Epithelial cell of esophagus (primary cell): ENCODE data around the gene XIAP.

ENCODE experiments used
- DNase-seq: peaks from one replicate; pipeline ENCODE4 v3.0.0; 2010; ENCODE audit warnings: low read depth
- H3K4me3 ChIP-seq: 2 replicates; pipeline ENCODE4 v1.5.1; 2011; ENCODE audit warnings: mild to moderate bottlenecking, low read length, control low read depth
- TF ChIP-seq, protein P1 (sequence below): IDR thresholded peaks from 2 replicates; pipeline ENCODE4 v1.5.1; 2011; ENCODE audit warnings: low read depth, mild to moderate bottlenecking, low read length, control low read depth, inconsistent platforms; ENCODE audit not compliant: insufficient read depth; ENCODE audit errors: missing control alignments

The XIAP gene

GRCh38 chrX:123851079-123851478 lies 8.8 kb upstream of the XIAP start:
- H3K4me3 ChIP-seq: no peak overlapping the region
- DNase-seq: peak; percentile 21
- TF ChIP-seq, protein P1, sequence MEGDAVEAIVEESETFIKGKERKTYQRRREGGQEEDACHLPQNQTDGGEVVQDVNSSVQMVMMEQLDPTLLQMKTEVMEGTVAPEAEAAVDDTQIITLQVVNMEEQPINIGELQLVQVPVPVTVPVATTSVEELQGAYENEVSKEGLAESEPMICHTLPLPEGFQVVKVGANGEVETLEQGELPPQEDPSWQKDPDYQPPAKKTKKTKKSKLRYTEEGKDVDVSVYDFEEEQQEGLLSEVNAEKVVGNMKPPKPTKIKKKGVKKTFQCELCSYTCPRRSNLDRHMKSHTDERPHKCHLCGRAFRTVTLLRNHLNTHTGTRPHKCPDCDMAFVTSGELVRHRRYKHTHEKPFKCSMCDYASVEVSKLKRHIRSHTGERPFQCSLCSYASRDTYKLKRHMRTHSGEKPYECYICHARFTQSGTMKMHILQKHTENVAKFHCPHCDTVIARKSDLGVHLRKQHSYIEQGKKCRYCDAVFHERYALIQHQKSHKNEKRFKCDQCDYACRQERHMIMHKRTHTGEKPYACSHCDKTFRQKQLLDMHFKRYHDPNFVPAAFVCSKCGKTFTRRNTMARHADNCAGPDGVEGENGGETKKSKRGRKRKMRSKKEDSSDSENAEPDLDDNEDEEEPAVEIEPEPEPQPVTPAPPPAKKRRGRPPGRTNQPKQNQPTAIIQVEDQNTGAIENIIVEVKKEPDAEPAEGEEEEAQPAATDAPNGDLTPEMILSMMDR: no peak

DNA sequence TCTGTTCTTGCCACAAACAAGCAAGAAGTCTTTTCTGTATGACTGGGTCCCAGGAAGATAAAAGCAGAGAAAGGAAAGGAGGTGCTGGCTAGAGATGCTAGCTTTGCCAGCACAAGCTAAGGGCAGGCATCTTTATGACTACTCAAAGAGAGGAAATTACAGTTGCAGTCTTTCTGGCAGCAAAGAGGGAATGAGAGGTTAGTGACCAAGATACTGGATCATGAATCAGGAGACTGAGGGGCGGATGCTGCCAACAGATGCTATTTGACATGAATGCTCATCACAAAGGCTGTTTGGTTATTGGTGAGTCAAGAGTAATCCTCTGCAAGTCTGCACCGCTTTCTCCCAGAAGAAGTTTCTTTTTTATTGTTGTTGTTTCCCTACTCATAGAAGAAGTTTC lies 5.5 kb upstream of the XIAP start:
- TF ChIP-seq, protein P1: no peak
- DNase-seq: no peak
- H3K4me3 ChIP-seq: no peak overlapping the region

GRCh38 chrX:123859409-123859845 lies 426 bp upstream of the XIAP start:
- peak; percentile 66 for DNase-seq
- TF ChIP-seq, protein P1: no peak
- peak overlapping the region; percentile 67 for H3K4me3 ChIP-seq

GRCh38 chrX:123860983-123861382 lies 1.1 kb downstream of the XIAP start:
- peak; percentile 28 for DNase-seq
- peak overlapping the region; percentile 67 for H3K4me3 ChIP-seq
- TF ChIP-seq, protein P1: no peak

DNA sequence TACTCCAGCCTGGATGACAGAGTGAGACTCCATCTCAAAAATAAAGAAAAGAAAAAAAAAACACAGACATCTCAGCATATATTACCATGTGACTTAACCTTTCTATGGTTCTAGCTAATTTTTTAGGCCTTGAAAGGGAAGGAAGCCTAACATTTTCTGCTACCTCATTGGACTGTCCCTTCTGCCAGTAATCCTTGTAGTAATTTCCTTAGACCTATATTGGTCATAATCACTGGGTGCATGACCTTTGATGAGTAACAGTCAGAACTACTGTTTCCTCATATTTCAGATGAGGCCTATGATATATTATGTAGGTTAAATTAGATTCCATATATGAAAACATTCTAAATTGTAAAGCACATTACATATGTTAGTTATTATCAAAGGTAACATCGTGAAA lies 9.6 kb downstream of the XIAP start:
- TF ChIP-seq, protein P1: no peak
- H3K4me3 ChIP-seq: no peak overlapping the region
- peak; percentile 16 for DNase-seq

GRCh38 chrX:123871309-123871708 lies 11.5 kb downstream of the XIAP start:
- DNase-seq: no peak
- H3K4me3 ChIP-seq: no peak overlapping the region
- TF ChIP-seq, protein P1: no peak

- no peak for DNase-seq
- no peak overlapping the region for H3K4me3 ChIP-seq
- TF ChIP-seq, protein P1: no peak
Measured at GRCh38 chrX:123873956-123874355, 14.1 kb downstream of the XIAP start.
